Lung (tissue), 12 donors: ENCODE data around the gene ZSCAN2. TPM values are rescaled to one million over a fixed set of nuclear protein-coding genes. Genes with fewer than 3 reads are reported as not detected.
A peak's percentile ranks its signal among the peaks of the same experiment; 100 is the strongest.

Experiments
- ATAC-seq: fragments of 200-7000 bp; cut with Tn5 transposase; one replicate; pipeline ENCODE4 v1.9.1; 2020; ENCODE audit warnings: moderate number of reproducible peaks; ENCODE audit not compliant: insufficient read depth, low FRiP score
- DNase-seq, 3 donors: peaks; one replicate each; pipeline ENCODE4 v3.0.0-alpha.2; 2013 to 2017
- H3K27ac ChIP-seq, 2 donors: one replicate each; pipeline ENCODE4 v1.5.1; 2013; ENCODE audit warnings: mild to moderate bottlenecking in 2 of 2, moderate library complexity in 2 of 2, control low read depth in 1 of 2, inconsistent platforms in 1 of 2, low read depth in 1 of 2, low read length in 1 of 2
- H3K27me3 ChIP-seq, 3 donors: one replicate each; pipeline ENCODE4 v1.5.1; 2013; ENCODE audit warnings: low read length in 2 of 3; ENCODE audit not compliant: control insufficient read depth in 3 of 3, insufficient read depth in 3 of 3
- H3K36me3 ChIP-seq, 4 donors: one replicate each; pipeline ENCODE4 v1.5.1; 2013; ENCODE audit warnings: low read length in 4 of 4, mild to moderate bottlenecking in 1 of 4, moderate library complexity in 1 of 4; ENCODE audit not compliant: control insufficient read depth in 4 of 4, insufficient read depth in 4 of 4
- H3K4me1 ChIP-seq, 5 donors: one replicate each; pipeline ENCODE4 v1.5.1; 2013; ENCODE audit warnings: low read length in 5 of 5, mild to moderate bottlenecking in 2 of 5, moderate library complexity in 1 of 5; ENCODE audit not compliant: control insufficient read depth in 5 of 5, insufficient read depth in 5 of 5
- H3K4me3 ChIP-seq: one replicate; pipeline ENCODE4 v1.5.1; 2013; ENCODE audit warnings: mild to moderate bottlenecking, control low read depth, moderate library complexity
- H3K9ac ChIP-seq, 2 donors: one replicate each; pipeline ENCODE4 v1.5.1; 2013; ENCODE audit warnings: low read length in 2 of 2, control low read depth in 1 of 2; ENCODE audit not compliant: insufficient read depth in 1 of 2
- H3K9me3 ChIP-seq, 4 donors: one replicate each; pipeline ENCODE4 v1.5.1; 2013; ENCODE audit warnings: low read length in 3 of 4, mild to moderate bottlenecking in 1 of 4, moderate library complexity in 1 of 4; ENCODE audit not compliant: control insufficient read depth in 4 of 4, insufficient read depth in 3 of 4
- CTCF ChIP-seq: IDR thresholded peaks from 2 replicates; pipeline ENCODE4 v1.5.1; 2012; ENCODE audit warnings: mild to moderate bottlenecking; ENCODE audit errors: control extremely low read depth, extremely low read depth
- WGBS, 2 donors: extraction: QIAGEN DNeasy Blood & Tissue Kit; methylation state at CpG; one replicate each; pipeline ENCODE4 v1.1.7; 2013; 5-methylcytosine and 5-hydroxymethylcytosine counted together
- polyA plus RNA-seq, 2 donors: library from polyadenylated mRNA; stranded (reverse); fragments of 200-250 nt; gene quantifications; one replicate each; pipeline ENCODE4 v1.2.1, GENCODE V29; 2013
- total RNA-seq, 2 donors: library from RNA; depleted of rRNA in 1 of 2; stranded (reverse); fragments of >200 nt in 1 of 2; gene quantifications; one replicate each; pipeline ENCODE4 v1.2.1, GENCODE V29; 2014 to 2021
- donor health status: control.
- donor health status: control.
- donor health status: Bipolar disorder and iron deficiency.
- donor health status: healthy.
- donor health status: DM: yes; HTN: yes; CAD: no.

The ZSCAN2 gene
- total and polyA plus RNA-seq, 4 donors = 2.5 to 12.8 (median 4.3) TPM

DNA sequence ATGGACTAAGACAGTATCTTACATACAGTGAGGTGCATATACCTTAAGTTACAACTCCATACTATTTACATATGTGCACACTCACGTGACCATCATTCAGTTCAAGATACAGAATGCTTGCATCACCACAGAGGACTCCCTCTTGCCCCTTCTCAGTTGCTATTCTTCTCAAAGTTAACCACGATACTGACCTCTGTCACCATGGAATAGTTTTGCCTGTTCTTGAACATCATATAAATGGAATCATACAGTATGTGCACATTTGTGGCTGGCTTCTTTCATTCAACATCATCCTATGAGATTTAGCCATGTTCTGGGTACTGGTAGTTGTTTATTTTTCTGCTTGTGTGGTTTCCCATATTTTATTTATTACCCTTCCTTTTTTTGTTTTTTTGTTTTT, 10.4 kb upstream of the ZSCAN2 start:
- H3K27me3 ChIP-seq = peaks cover 0 to 2% (median 0%) of the 10 kb centered on the region in 3 donors
- TF ChIP-seq CTCF = no peak
- H3K9me3 ChIP-seq = no peaks in the 10 kb centered on the region
- WGBS, 2 donors = 80 to 86% methylated on average over 2 of the region's 2 CpGs
- no peaks in the 10 kb centered on the region for H3K4me1 ChIP-seq
- H3K9ac ChIP-seq = no peak overlapping the region
- H3K4me3 ChIP-seq = no peak overlapping the region
- ATAC-seq (no peak), DNase-seq (no peak)
- no peaks in the 10 kb centered on the region for H3K36me3 ChIP-seq
- no peak overlapping the region for H3K27ac ChIP-seq

DNA sequence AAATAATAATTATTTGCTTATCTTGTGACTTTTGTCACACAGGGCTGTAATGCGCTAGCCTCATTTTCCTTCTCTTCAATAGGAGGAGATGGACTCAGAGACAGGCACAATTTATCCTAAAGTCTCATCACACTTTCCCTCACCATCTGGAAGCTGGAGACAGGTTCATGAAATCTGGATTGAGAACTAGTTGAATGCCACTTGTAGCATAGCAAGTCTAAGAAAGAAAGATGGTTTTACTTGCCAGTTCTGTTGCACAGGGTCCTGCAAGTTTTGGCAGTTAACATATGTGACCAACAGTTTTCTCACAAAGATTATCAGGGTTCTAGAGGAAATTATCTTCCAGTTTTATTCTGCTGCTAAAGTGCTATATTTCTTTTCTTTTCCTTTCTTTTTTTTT, 9.0 kb upstream of the ZSCAN2 start:
- H3K27me3 ChIP-seq = peaks cover 0 to 2% (median 0%) of the 10 kb centered on the region in 3 donors
- DNase-seq (no peak), ATAC-seq (no peak)
- H3K36me3 ChIP-seq = no peaks in the 10 kb centered on the region
- 97% methylated on average over 1 of the region's 1 CpG for WGBS, 2 donors
- no peaks in the 10 kb centered on the region for H3K4me1 ChIP-seq
- no peak for TF ChIP-seq CTCF
- H3K27ac ChIP-seq = no peak overlapping the region
- no peaks in the 10 kb centered on the region for H3K9me3 ChIP-seq
- H3K4me3 ChIP-seq = no peak overlapping the region
- no peak overlapping the region for H3K9ac ChIP-seq

DNA sequence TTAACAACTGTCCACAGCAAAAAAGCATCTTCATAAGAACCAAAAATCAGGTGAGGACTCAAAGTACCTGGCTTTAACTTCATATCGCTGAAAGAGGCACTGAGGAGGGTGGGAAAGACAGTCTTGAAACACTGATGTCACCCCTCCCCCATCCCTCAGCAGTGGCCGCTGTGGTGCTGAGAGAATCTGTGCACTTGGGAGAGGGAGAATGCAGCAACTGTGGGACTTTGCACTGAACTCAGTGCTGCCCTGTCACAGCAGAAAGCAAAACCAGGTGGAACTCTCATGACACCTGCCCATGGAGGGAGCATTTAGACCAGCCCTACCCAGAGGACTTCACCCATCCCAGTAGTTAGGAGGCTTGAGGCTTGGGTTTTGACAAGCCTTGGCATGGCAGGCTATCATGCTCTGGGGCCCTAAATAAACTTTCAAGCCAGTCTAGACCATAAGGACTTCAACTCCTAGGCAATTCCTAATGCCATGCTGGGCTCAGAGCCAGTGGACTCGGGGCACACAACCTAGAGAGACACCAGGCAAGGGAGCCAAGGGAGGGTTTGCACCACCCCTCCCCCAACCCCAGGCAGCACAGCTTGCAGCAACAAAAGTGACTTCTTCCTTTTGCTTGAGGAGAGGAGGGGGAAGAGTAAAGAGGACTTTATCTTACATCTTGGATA, 6.1 kb upstream of the ZSCAN2 start:
- DNase-seq (no peak), ATAC-seq (no peak)
- Histone ChIP-seq H3K4me1 (no peaks in the 10 kb centered on the region), H3K27ac (no peak overlapping the region), H3K36me3 (no peaks in the 10 kb centered on the region), H3K27me3 (peaks cover 0 to 2% (median 0%) of the 10 kb centered on the region in 3 donors), H3K9me3 (no peaks in the 10 kb centered on the region), H3K4me3 (no peak overlapping the region), H3K9ac (no peak overlapping the region)
- TF ChIP-seq CTCF = no peak
- whole genome bisulfite sequencing, 2 donors = 64 to 81% methylated on average over 3 of the region's 3 CpGs

DNA sequence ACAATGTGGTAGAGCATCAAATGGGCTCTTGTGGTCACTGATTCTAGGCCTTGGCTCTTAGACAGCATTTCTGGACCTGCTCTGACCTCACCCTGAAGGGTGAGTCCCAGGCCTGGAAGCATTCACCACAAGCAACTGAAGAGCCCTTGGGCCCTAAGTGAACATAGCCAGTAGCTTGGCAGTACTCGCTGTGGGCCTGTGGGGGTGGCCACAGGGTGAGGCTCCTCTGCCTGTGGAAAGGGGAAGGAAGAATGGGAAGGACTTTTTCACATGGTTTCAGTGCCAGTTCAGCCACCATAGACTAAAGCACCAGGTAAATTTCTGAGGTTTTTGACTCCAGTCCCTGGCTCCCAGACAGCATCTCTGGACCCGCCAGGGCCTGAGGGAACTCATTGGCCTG, 5.1 kb upstream of the ZSCAN2 start:
- 73 to 80% methylated on average over 2 of the region's 2 CpGs for WGBS, 2 donors

More for the DNA sequence above, 5.1 kb upstream of the ZSCAN2 start:
- Histone ChIP-seq H3K4me3 (no peak overlapping the region), H3K4me1 (peaks cover 0 to 3% (median 0%) of the 10 kb centered on the region in 5 donors), H3K27ac (peak overlapping the region in 1 of 2 donors; percentile 1), H3K9me3 (no peaks in the 10 kb centered on the region), H3K36me3 (no peaks in the 10 kb centered on the region), H3K9ac (no peak overlapping the region), H3K27me3 (no peaks in the 10 kb centered on the region)
- DNase-seq (no peak), ATAC-seq (no peak)
- TF ChIP-seq CTCF = no peak
